GM23338 (cell line): ENCODE data around the gene ATP4A.

Experiments used
- CREB1 ChIP-seq: fragments of 250-450 bp; sonication (Bioruptor Pico); IDR thresholded peaks from 2 replicates; pipeline ENCODE4 v1.5.0; 2020; ENCODE audit warnings: low read depth, mild to moderate bottlenecking, moderate library complexity
- CTCF ChIP-seq, 2 experiments: fragments of 200-600 bp in 1 of 2; sonication (generic) in 1 of 2; conservative IDR thresholded peaks; 2 replicates each; pipeline versions ENCODE4 v1.5.1 to v1.6.1; 2016 to 2017; ENCODE audit warnings: antibody characterized with exemption in 2 of 2, low read depth in 2 of 2, mild to moderate bottlenecking in 2 of 2, moderate library complexity in 1 of 2
- JUNB ChIP-seq: IDR thresholded peaks from one replicate; pipeline ENCODE4 v1.6.1; 2016; ENCODE audit warnings: antibody characterized with exemption; ENCODE audit not compliant: unreplicated experiment
- POLR2AphosphoS5 ChIP-seq: IDR thresholded peaks from 2 replicates; pipeline ENCODE4 v1.6.1; 2016; ENCODE audit warnings: antibody characterized with exemption, low read depth
- TF ChIP-seq, protein P1 (sequence below): IDR thresholded peaks from one replicate; pipeline ENCODE4 v1.6.1; 2018; ENCODE audit warnings: antibody characterized with exemption; ENCODE audit not compliant: unreplicated experiment

DNA sequence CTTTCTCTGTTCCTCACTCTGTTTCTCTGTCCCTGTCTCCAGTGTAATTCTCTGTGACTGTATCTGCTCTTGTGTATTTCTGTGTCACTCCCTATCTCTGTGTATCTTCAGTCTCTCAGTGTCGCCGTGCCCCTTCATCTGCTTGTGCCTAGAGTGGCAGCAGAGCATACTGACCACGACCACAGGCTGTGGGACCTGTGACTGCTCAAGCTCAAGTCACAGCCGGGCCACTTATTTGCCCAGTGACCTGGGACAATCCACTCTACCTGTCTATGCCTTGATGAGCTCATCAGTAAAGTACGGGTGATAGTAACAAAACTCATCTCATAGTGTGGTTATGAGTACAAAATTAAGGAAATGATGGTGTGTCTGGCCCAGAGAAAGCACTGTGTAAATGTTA lies 9.4 kb downstream of the ATP4A start:
- no peak for TF ChIP-seq CTCF (conservative IDR thresholded peaks at IDR 0.05; ENCODE audit: low read depth in 2 of 2)
- no peak for TF ChIP-seq POLR2AphosphoS5
- no peak for TF ChIP-seq CREB1 (CRISPR knock-in tag)
- TF ChIP-seq, protein P1, sequence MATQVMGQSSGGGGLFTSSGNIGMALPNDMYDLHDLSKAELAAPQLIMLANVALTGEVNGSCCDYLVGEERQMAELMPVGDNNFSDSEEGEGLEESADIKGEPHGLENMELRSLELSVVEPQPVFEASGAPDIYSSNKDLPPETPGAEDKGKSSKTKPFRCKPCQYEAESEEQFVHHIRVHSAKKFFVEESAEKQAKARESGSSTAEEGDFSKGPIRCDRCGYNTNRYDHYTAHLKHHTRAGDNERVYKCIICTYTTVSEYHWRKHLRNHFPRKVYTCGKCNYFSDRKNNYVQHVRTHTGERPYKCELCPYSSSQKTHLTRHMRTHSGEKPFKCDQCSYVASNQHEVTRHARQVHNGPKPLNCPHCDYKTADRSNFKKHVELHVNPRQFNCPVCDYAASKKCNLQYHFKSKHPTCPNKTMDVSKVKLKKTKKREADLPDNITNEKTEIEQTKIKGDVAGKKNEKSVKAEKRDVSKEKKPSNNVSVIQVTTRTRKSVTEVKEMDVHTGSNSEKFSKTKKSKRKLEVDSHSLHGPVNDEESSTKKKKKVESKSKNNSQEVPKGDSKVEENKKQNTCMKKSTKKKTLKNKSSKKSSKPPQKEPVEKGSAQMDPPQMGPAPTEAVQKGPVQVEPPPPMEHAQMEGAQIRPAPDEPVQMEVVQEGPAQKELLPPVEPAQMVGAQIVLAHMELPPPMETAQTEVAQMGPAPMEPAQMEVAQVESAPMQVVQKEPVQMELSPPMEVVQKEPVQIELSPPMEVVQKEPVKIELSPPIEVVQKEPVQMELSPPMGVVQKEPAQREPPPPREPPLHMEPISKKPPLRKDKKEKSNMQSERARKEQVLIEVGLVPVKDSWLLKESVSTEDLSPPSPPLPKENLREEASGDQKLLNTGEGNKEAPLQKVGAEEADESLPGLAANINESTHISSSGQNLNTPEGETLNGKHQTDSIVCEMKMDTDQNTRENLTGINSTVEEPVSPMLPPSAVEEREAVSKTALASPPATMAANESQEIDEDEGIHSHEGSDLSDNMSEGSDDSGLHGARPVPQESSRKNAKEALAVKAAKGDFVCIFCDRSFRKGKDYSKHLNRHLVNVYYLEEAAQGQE: no peak
- no peak for TF ChIP-seq JUNB
